ENCODE data around the gene MOV10L1. TPM values are rescaled to one million over a fixed set of nuclear protein-coding genes. Genes with fewer than 3 reads are reported as not detected.

MOV10L1 gene
- total RNA-seq, 6 experiments from 2014 or later = 0.21 to 0.31 (median 0.24) TPM; not detected in 2

GRCh38 chr22:50171965-50172421 is 82.2 kb downstream of the MOV10L1 start:
- TF ChIP-seq POLR2A (IDR thresholded peaks at IDR 0.05) (no peak), CTCF (IDR thresholded peaks at IDR 0.05) (no peak)
- ATAC-seq = peak; percentile 47 to 67 (median 62)
- peak in 2 of 3 donors; percentile 21 to 55 for DNase-seq

GRCh38 chr22:50173311-50173982 is 83.6 kb downstream of the MOV10L1 start:
- WGBS (ENCODE audit: insufficient coverage, low coverage, low lambda C conversion rate, missing lambda C conversion rate) = 66% methylated on average over 13 of the region's 26 CpGs
- no peaks in the 10 kb centered on the region for H3K36me3 ChIP-seq
- DNase-seq = peak; percentile 27 to 57 (median 42)
- H3K4me3 ChIP-seq = no peak overlapping the region
- no peaks in the 10 kb centered on the region for H3K9me3 ChIP-seq
- no peak for TF ChIP-seq POLR2A (IDR thresholded peaks at IDR 0.05)
- TF ChIP-seq CTCF (IDR thresholded peaks at IDR 0.05) = no peak
- peak in 1 of 4 donors; percentile 13 for ATAC-seq
- no peaks in the 10 kb centered on the region for H3K27me3 ChIP-seq
- H3K4me1 ChIP-seq = peaks cover 0 to 15% (median 0%) of the 10 kb centered on the region in 4 donors
- intact Hi-C loops (cut with DNase I) = no loop called here
- H3K27ac ChIP-seq = no peak overlapping the region

More at GRCh38 chr22:50171965-50172421, 82.2 kb downstream of the MOV10L1 start:
- Histone ChIP-seq H3K4me1 (peaks cover 0 to 15% (median 0%) of the 10 kb centered on the region in 4 donors), H3K36me3 (no peaks in the 10 kb centered on the region), H3K4me3 (no peak overlapping the region), H3K9me3 (no peaks in the 10 kb centered on the region), H3K27me3 (no peaks in the 10 kb centered on the region), H3K27ac (no peak overlapping the region)
- intact Hi-C loops (cut with DNase I) = no loop called here
- WGBS (ENCODE audit: insufficient coverage, low coverage, low lambda C conversion rate, missing lambda C conversion rate) = 65% methylated on average over 6 of the region's 13 CpGs

- no peaks in the 10 kb centered on the region for H3K36me3 ChIP-seq
- intact Hi-C loops (cut with DNase I) = no loop called here
- TF ChIP-seq POLR2A (IDR thresholded peaks at IDR 0.05) (no peak), CTCF (IDR thresholded peaks at IDR 0.05) (no peak)
- ATAC-seq (no peak), DNase-seq (peak in 2 of 3 donors; percentile 38 to 54)
- H3K9me3 ChIP-seq = no peaks in the 10 kb centered on the region
- no peaks in the 10 kb centered on the region for H3K27me3 ChIP-seq
- H3K4me3 ChIP-seq = no peak overlapping the region
- H3K4me1 ChIP-seq = peaks cover 0 to 15% (median 0%) of the 10 kb centered on the region in 4 donors
- H3K27ac ChIP-seq = no peak overlapping the region
- 100% methylated on average over 1 of the region's 6 CpGs for WGBS (ENCODE audit: insufficient coverage, low coverage, low lambda C conversion rate, missing lambda C conversion rate)
These were observed 84.2 kb downstream of the MOV10L1 start for GRCh38 chr22:50173983-50174355.

GRCh38 chr22:50174382-50175190 is 84.8 kb downstream of the MOV10L1 start:
- Histone ChIP-seq H3K9me3 (no peaks in the 10 kb centered on the region), H3K36me3 (no peaks in the 10 kb centered on the region), H3K4me3 (no peak overlapping the region), H3K27ac (no peak overlapping the region), H3K27me3 (no peaks in the 10 kb centered on the region), H3K4me1 (peaks cover 0 to 15% (median 0%) of the 10 kb centered on the region in 4 donors)
- DNase-seq (peak in 2 of 3 donors; percentile 42 to 55), ATAC-seq (no peak)
- TF ChIP-seq CTCF (IDR thresholded peaks at IDR 0.05) = no peak
- TF ChIP-seq POLR2A (IDR thresholded peaks at IDR 0.05) = no peak
- WGBS (ENCODE audit: insufficient coverage, low coverage, low lambda C conversion rate, missing lambda C conversion rate) = 55% methylated on average over 4 of the region's 27 CpGs
- intact Hi-C loops (cut with DNase I) = no loop called here
